Skeletal muscle tissue (tissue), 4 donors: ENCODE measurements around the gene SLC12A4. TPM values are rescaled to one million over a fixed set of nuclear protein-coding genes. Genes with fewer than 3 reads are reported as not detected.

Source experiments
- H3K27ac ChIP-seq: one replicate; pipeline ENCODE4 v1.7.0; 2013; ENCODE audit warnings: mild to moderate bottlenecking, low read depth, low read length, inconsistent platforms
- H3K27me3 ChIP-seq, 3 donors: one replicate each; pipeline ENCODE4 v1.7.0; 2013; ENCODE audit warnings: low read length in 3 of 3; ENCODE audit not compliant: control insufficient read depth in 3 of 3, insufficient read depth in 3 of 3
- H3K36me3 ChIP-seq, 3 donors: one replicate each; pipeline ENCODE4 v1.7.0; 2013; ENCODE audit warnings: low read length in 3 of 3; ENCODE audit not compliant: control insufficient read depth in 3 of 3, insufficient read depth in 3 of 3
- H3K4me1 ChIP-seq, 3 donors: one replicate each; pipeline ENCODE4 v1.7.0; 2013; ENCODE audit warnings: low read length in 3 of 3, mild to moderate bottlenecking in 3 of 3; ENCODE audit not compliant: control insufficient read depth in 3 of 3, insufficient read depth in 3 of 3
- H3K4me3 ChIP-seq, 3 donors: one replicate each; pipeline ENCODE4 v1.7.0; 2013; ENCODE audit warnings: low read length in 3 of 3
- H3K9ac ChIP-seq, 3 donors: one replicate each; pipeline ENCODE4 v1.7.0; 2013; ENCODE audit warnings: low read length in 3 of 3, mild to moderate bottlenecking in 3 of 3, moderate library complexity in 2 of 3, low read depth in 1 of 3
- H3K9me3 ChIP-seq, 3 donors: one replicate each; pipeline ENCODE4 v1.7.0; 2013; ENCODE audit warnings: low read length in 3 of 3; ENCODE audit not compliant: control insufficient read depth in 3 of 3
- total RNA-seq: library from RNA; depleted of rRNA; stranded (reverse); fragments of >200 nt; gene quantifications from one replicate; pipeline ENCODE4 v1.2.3, GENCODE V29; 2014
- donor health status: Osteomylitis.

The SLC12A4 gene
- total RNA-seq, 1 donor from 2014 or later = 27.1 TPM

DNA sequence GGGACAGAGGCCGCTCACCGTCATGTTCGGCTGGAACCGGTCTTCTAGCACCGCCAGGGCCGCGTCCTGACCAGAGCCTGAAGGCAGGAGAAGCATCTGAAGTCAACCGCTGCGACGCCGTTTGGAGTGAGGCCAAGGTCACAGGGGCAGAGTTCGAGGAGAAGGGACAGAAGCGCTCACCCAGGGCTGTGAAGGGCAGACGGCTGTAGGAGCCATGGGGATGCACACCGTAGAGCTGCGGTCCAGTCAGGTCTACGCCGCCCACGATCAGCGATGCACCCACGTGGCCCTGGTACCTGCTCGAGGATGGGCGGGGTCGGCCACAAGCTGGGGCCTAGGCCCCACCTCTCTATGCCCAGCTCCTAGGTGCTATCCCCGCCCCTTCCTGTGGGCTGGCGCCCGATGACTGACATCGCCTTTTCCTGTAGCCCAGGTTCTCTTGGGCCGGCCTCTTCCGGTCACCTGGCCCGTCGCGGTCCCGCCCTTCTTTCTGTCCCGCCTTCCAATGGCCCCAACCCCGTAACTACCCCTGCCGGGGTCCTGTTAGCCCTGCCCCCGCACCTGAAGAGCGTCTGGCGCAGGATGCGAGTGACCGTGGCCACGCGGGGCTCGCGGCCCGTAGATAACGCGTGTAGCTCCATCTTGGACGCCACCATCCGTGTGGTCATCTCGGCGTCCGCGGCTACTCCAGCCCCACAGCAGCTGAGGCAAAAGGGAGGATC is 32.9 kb downstream of the SLC12A4 start:
- Histone ChIP-seq H3K9ac (peak overlapping the region; percentile 94), H3K27me3 (no peaks in the 10 kb centered on the region), H3K36me3 (peaks cover 17 to 26% (median 25%) of the 10 kb centered on the region in 3 donors), H3K4me1 (peaks cover 28 to 40% (median 36%) of the 10 kb centered on the region in 3 donors), H3K9me3 (no peaks in the 10 kb centered on the region), H3K27ac (peak overlapping the region; percentile 88), H3K4me3 (peak overlapping the region; percentile 92 to 100 (median 99))

DNA sequence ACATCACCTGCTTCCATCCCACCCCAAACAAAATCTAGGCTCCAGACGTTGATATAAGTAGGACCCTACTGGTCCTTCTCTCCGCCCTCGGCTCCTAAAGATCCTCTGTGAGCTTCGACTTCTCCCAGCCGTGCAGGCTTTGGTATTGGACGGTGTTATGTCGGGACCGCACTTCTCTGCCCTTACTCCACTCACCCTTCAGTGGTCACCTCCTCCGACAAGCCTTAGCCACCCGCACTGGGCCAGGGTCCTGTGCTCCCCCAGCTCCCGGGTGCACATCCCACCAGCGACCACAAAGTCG is 33.4 kb downstream of the SLC12A4 start:
- Histone ChIP-seq H3K27ac (peak overlapping the region; percentile 88), H3K36me3 (peaks cover 13 to 26% (median 25%) of the 10 kb centered on the region in 3 donors), H3K27me3 (no peaks in the 10 kb centered on the region), H3K4me1 (peaks cover 25 to 36% (median 32%) of the 10 kb centered on the region in 3 donors), H3K9me3 (no peaks in the 10 kb centered on the region), H3K9ac (peak overlapping the region; percentile 94), H3K4me3 (peak overlapping the region; percentile 92 to 100 (median 99))

- peaks cover 24 to 31% (median 27%) of the 10 kb centered on the region in 3 donors for H3K4me1 ChIP-seq
- H3K4me3 ChIP-seq = peak overlapping the region; percentile 92 to 100 (median 99)
- H3K27me3 ChIP-seq = no peaks in the 10 kb centered on the region
- peak overlapping the region; percentile 94 for H3K9ac ChIP-seq
- H3K36me3 ChIP-seq = peaks cover 12 to 29% (median 24%) of the 10 kb centered on the region in 3 donors
- H3K9me3 ChIP-seq = no peaks in the 10 kb centered on the region
- H3K27ac ChIP-seq = peak overlapping the region; percentile 88
These were observed 33.9 kb downstream of the SLC12A4 start for GRCh38 chr16:67934306-67935100.

DNA sequence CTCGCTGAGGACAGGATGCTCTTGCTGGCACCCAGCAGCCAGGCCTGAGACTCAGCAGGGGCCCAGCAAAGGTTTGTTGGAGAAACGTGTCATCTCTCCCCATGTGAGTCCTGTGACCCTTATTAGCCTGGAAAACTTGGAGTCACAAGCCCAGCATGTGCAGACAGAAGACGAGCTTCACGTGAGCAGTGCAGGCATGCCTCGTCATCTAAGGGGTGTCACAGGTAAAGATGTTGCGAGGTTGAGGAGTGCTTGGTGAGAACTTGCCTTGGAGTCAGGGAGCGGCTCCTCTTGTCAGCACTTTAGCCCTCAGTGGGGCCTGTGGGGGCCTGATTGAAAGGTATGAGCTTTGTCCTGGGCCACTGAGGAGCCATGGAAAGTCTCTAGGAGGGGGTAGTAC is 34.6 kb downstream of the SLC12A4 start:
- H3K4me1 ChIP-seq = peaks cover 24 to 31% (median 26%) of the 10 kb centered on the region in 3 donors
- peaks cover 17 to 29% (median 24%) of the 10 kb centered on the region in 3 donors for H3K36me3 ChIP-seq
- H3K9me3 ChIP-seq = no peaks in the 10 kb centered on the region
- H3K27ac ChIP-seq = no peak overlapping the region
- H3K4me3 ChIP-seq = no peak overlapping the region
- H3K9ac ChIP-seq = no peak overlapping the region
- no peaks in the 10 kb centered on the region for H3K27me3 ChIP-seq

GRCh38 chr16:67932462-67932840 is 36.0 kb downstream of the SLC12A4 start:
- Histone ChIP-seq H3K4me3 (no peak overlapping the region), H3K4me1 (peaks cover 24 to 42% (median 34%) of the 10 kb centered on the region in 3 donors), H3K36me3 (peaks cover 29 to 41% (median 32%) of the 10 kb centered on the region in 3 donors), H3K27ac (no peak overlapping the region), H3K9me3 (no peaks in the 10 kb centered on the region), H3K27me3 (no peaks in the 10 kb centered on the region), H3K9ac (no peak overlapping the region)

- no peak within 1 kb of the TSS for H3K27ac ChIP-seq
- no peaks in the 10 kb centered on the region for H3K27me3 ChIP-seq
- peaks cover 31 to 44% (median 35%) of the 10 kb centered on the region in 3 donors for H3K36me3 ChIP-seq
- no peaks in the 10 kb centered on the region for H3K9me3 ChIP-seq
- H3K9ac ChIP-seq = peak within 1 kb of the TSS in 1 of 3 donors; percentile 16
- no peak within 1 kb of the TSS for H3K4me3 ChIP-seq
- peaks cover 24 to 42% (median 32%) of the 10 kb centered on the region in 3 donors for H3K4me1 ChIP-seq
These were observed 36.5 kb downstream of the SLC12A4 start, which contains the start of gene CTRL for GRCh38 chr16:67931712-67932461. TSS of gene CTRL (minus strand) at chr16:67931862. CDS start at chr16:67931852, 10 bp downstream.

DNA sequence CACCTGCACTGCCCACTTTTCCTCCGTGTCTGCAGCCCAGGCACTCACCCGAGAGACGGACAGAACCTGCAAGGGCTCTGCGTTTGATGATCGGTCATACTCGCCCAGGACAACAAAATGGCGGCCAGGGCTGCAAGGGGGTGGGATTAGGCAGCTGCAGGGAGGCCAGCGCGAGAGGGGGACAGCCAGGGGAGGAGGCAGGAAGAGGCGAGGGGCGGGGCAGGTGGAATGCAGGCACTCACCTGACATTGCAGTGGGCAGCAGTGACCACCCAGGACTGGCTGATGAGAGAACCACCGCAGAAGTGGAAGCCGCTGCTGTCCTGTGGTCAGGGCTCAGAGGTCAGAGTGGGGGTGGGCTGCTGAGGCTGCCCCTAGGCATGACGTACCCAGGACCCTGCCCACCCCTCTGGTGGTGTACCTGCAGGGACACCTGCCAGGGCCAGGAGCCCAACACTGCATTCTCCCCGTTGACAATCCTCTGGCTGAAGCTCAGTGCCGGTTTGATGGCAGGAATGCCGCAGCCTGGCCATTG is 37.7 kb downstream of the SLC12A4 start:
- Histone ChIP-seq H3K27me3 (no peaks in the 10 kb centered on the region), H3K4me3 (no peak overlapping the region), H3K9ac (no peak overlapping the region), H3K9me3 (no peaks in the 10 kb centered on the region), H3K27ac (no peak overlapping the region), H3K36me3 (peaks cover 31 to 44% (median 35%) of the 10 kb centered on the region in 3 donors), H3K4me1 (peaks cover 32 to 50% (median 42%) of the 10 kb centered on the region in 3 donors)

GRCh38 chr16:67930191-67930590 is 38.2 kb downstream of the SLC12A4 start:
- Histone ChIP-seq H3K9ac (peak overlapping the region in 1 of 3 donors; percentile 16), H3K9me3 (no peaks in the 10 kb centered on the region), H3K4me3 (no peak overlapping the region), H3K4me1 (peaks cover 32 to 51% (median 43%) of the 10 kb centered on the region in 3 donors), H3K27ac (no peak overlapping the region), H3K36me3 (peaks cover 31 to 44% (median 35%) of the 10 kb centered on the region in 3 donors), H3K27me3 (no peaks in the 10 kb centered on the region)

DNA sequence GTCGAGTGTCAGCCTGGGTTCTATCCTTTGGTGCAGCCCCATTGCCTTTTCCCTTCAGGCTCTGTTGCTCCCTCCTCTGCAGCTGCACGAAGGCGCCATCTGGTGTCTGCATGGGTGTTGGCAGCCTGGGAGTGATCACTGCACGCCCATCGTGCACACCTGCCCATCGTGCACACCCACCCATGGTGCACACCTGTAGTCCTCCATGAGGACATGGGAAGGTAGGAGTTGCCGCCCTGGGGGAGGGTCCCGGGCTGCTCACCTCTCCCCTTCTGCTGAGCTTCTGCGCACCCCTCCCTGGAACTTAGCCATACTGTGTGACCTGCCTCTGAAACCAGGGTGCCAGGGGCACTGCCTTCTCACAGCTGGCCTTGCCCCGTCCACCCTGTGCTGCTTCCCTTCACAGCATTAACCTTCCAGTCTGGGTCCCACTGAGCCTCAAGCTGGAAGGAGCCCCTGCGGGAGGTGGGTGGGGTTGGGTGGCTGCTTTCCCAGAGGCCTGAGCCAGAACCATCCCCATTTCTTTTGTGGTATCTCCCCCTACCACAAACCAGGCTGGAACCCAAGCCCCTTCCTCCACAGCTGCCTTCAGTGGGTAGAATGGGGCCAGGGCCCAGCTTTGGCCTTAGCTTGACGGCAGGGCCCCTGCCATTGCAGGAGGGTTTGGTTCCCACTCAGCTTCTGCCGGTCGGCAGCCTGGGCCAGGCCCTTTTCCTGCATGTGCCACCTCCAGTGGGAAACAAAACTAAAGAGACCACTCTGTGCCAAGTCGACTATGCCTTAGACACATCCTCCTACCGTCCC is 39.7 kb downstream of the SLC12A4 start:
- no peaks in the 10 kb centered on the region for H3K27me3 ChIP-seq
- peaks cover 34 to 42% (median 35%) of the 10 kb centered on the region in 3 donors for H3K36me3 ChIP-seq
- H3K4me1 ChIP-seq = peaks cover 22 to 47% (median 39%) of the 10 kb centered on the region in 3 donors
- peak overlapping the region in 1 of 3 donors; percentile 16 for H3K9ac ChIP-seq
- no peaks in the 10 kb centered on the region for H3K9me3 ChIP-seq
- H3K4me3 ChIP-seq = no peak overlapping the region
- no peak overlapping the region for H3K27ac ChIP-seq
